ENCODE measurements around the gene IL1RAPL1.

- TF ChIP-seq CTCF (conservative IDR thresholded peaks at IDR 0.05), result no peak
- no peak for TF ChIP-seq ZFX (IDR thresholded peaks at IDR 0.05)
Observed at GRCh38 chrX:28922106-28922505, 334.9 kb downstream of the IL1RAPL1 start.

Data from C4-2B (cell line).